HG03457 (cell line): Measurements from ENCODE around the gene CAPNS1.
"Not testable (repeated sequence)": the region's sequence is repeated elsewhere in the genome, so short reads cannot be mapped to it uniquely, and the experiment has no call there.

Source experiments
- ATAC-seq: cut with Tn5 transposase; IDR thresholded peaks from one replicate; pipeline ENCODE4 v1.9.1; 2021; ENCODE audit warnings: moderate number of reproducible peaks; ENCODE audit not compliant: unreplicated experiment

Gene CAPNS1

GRCh38 chr19:36113894-36114720 lies 25.8 kb upstream of the CAPNS1 start:
- peak; percentile 5 for ATAC-seq

- ATAC-seq, result peak; percentile 75
Observed at GRCh38 chr19:36114721-36115452, 25.0 kb upstream of the CAPNS1 start, which contains the start of gene POLR2I. Gene POLR2I, minus strand, starts transcription at chr19:36114875. Its CDS starts 19 bp downstream, at chr19:36114856.

DNA sequence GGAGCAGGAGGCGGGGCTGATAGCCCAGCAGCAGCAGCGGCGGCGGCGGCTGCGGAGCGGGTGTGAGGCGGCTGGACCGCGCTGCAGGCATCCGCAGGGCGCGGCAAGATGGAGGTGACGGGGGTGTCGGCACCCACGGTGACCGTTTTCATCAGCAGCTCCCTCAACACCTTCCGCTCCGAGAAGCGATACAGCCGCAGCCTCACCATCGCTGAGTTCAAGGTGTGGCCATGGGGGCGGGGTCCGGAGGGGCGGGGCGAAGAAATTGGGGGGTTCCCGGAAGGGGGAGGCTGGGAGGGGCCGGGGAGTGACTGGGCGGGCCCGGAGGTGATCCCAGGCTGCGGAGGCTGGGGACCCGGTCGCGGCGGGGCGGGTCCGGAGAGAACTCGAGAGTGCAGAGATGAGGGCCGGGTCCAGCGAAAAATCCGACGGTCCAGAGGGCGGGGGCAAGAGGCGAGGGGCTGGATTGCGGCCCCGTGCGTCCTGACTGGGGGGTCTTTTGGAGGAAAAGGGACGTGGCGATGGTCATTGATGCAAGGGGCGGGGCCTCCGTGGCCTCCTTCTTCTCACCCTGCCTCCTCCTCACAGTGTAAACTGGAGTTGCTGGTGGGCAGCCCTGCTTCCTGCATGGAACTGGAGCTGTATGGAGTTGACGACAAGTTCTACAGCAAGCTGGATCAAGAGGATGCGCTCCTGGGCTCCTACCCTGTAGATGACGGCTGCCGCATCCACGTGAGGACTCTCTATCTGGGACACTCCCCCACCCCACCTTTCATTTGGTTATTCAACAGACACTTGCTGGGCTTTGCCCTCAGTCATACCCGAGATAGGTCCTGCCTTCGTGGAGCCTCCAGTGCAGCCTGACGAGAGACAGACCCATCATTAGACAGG lies 24.2 kb upstream of the CAPNS1 start, which contains the start of gene TBCB:
Gene TBCB (plus strand): TSS at position 16 of the 891 bp plus-strand sequence. CDS start 93 bp downstream, at position 109.
- ATAC-seq, result no peak

DNA sequence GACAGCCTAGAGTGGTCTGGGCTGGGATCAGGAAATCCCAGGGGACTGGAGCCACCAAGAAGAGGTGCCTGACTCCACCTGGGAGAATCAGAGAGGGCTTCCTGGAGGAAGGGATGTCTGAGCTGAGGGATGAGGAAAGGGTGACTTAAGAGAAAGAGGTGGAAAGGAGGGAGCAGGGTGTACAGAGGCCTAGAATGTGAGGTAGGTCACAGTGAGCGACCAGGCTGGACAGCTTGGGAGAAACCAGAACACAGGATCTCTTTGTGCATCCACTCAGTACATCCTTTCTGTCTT lies 23.6 kb upstream of the CAPNS1 start:
- no peak for ATAC-seq

DNA sequence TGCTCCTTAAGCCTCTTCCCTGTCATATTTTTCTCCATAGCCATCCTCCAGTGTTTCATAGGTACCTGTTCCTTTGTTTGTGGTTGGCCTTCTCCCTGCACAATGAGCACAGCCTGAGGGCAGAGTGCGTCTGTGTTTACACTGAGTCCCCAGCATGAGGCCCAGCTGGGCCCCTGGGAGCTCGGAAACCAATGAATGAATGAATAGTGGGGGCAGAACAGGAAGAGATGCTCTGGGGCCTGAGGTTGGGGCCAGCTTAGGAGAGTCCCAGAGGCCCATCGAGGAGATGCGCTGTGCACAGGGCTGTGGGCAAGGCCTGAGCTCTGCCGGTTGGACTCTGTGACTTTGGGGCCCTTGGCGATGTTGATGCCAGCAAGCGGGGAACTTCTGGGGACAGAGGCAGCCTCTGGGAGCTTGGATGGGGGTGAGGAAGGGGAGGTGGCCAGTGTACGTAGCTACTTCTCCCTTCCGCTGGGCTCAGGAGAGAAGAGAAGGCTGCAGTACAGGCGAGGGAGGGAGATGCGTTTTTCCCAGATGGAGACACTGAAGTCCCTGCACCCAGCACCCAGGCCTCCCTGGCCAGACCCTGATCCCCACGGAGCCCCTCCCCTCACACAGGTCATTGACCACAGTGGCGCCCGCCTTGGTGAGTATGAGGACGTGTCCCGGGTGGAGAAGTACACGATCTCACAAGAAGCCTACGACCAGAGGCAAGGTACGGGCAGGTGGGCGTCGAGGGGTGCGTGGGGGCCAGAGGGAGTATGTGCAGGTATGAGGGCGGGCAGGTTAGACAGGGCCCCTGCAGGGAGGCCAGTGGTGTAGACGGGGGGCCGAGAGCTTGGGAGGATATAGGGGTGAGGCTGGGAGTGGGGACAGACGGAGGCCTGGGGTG lies 19.5 kb upstream of the CAPNS1 start:
- ATAC-seq, result no peak

- ATAC-seq, result no peak
Observed at GRCh38 chr19:36120984-36121358, 18.9 kb upstream of the CAPNS1 start.

GRCh38 chr19:36121486-36122124 lies 18.3 kb upstream of the CAPNS1 start:
- ATAC-seq, result no peak

- ATAC-seq, result no peak
Observed at GRCh38 chr19:36125557-36125956, 14.3 kb upstream of the CAPNS1 start.

DNA sequence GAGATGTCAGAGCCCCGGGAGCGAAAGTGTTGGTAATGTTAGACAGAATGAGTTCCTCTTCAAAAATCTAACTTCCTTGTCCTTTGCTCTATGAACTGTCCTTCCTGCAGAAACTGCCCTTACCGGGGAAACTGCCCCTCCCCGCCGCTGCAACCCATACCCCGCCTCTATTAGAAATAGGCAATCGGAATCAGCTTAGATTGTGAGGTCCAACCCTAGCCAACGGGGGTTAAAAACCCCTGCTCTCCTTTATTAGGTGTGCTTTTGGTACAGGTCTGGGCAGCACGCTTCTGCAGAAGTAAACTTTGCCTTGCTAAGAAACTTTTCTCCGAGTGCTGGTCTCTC lies 11.5 kb upstream of the CAPNS1 start:
- no peak for ATAC-seq

GRCh38 chr19:36131221-36131620 lies 8.6 kb upstream of the CAPNS1 start:
- not testable (repeated sequence) for ATAC-seq

DNA sequence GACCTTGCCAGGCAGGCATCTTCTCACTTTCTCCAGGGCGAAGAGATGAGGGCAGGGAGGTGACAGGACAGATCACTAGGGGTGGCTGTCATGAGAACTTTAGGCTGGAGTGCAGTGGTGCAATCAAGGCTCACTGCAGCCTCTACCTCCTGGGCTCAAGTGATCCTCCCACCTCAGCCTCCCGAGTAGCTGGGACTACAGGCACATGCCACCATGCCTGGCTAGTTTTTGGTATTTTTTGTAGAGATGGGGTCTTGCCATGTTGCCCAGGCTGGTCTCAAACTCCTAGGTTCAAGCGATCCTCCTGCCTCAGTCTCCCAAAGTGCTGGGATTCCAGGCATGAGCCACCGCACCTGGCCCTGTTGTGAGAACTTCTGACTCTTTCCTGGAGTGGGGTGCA lies 5.0 kb upstream of the CAPNS1 start:
- not testable (repeated sequence) for ATAC-seq

GRCh38 chr19:36136964-36137686 lies 2.7 kb upstream of the CAPNS1 start:
- ATAC-seq, result no peak

- ATAC-seq, result no peak
Observed at GRCh38 chr19:36139120-36139472, 770 bp upstream of the CAPNS1 start.

DNA sequence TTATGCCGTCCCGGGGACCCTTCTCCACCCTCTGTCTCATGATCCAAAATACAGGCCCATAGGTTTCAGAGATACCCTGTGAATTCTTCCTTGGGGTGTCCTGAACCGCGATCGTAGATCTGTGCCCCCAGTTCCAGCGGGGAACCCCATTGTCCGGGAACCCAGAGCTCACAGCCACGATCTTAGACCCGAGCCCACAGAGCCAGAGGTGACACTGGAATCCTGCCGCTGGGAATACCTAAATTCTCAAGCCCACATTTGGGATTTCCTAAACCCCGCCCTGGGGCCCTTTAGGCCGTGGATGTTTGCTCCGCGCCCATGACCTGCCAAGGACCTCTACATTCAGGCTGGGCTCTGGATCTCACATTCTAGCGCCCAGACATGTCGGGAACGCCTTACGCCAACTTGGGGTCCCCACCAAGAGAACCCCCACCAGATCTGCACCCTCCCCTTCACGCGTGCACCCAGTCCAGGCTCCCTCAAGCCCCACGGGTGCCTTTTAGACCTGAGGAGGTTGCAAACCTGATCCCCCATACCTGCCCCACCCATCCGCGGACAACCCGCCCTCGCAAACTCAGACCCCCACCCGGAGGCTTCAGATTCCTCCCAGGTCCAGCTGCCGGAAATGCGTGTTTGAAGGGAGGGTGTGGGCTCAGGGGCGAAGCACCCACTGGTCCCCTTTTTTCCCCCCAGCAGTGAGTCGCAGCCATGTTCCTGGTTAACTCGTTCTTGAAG lies 605 bp downstream of the CAPNS1 start:
- ATAC-seq, result no peak

DNA sequence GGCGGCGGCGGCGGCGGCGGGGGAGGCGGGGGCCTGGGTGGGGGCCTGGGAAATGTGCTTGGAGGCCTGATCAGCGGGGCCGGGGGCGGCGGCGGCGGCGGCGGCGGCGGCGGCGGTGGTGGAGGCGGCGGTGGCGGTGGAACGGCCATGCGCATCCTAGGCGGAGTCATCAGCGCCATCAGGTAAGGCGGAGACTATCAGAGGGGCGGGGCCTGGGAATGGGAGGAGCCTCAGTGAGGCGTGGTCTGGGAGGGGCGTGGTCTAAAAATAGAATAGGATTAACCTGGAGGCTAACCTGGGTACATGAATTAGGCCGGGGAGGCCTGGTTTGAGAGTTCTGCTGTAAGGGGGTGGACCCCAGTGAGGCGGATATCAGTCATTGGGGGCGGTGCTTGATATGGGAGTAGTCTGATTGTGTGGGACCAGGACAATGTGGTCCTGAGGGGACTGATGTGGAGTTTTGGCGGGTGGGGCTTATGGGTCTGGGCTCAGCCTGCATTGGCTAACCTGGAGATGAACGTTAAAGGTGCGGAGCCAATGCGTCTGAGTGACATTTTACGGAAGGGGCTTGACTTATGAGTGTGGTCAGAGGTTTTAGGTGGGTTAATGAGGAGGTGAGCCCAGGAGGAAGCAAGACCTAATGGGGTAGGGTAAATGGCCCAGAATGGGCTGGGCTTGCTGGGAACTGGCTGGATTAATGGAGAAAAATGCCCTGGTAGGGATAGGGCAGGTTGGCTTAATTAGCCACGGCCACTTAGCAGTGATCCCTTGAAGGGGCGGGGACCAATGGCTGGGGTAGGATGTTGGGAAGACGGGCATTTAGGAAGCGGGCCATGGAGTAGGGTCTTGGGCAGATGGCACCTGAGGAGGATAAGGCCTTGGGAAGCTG lies 1.4 kb downstream of the CAPNS1 start:
- peak; percentile 38 for ATAC-seq

- no peak for ATAC-seq
Observed at GRCh38 chr19:36142046-36142445, 2.2 kb downstream of the CAPNS1 start.

DNA sequence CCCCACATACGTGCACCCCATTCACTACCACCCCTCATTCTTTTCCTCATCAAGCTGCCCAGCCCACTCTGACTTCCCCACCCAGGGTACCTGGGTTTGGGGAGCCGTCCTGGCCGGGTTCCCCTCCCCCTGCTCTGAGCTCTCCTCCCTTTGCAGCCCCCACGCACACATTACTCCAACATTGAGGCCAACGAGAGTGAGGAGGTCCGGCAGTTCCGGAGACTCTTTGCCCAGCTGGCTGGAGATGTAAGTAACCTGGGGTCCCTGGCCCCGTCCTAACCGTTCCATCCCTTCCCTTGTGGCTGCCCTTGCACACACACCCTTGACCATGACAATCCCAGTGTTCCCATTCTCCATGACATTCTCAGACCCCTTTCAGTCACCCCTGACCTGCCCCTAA lies 2.6 kb downstream of the CAPNS1 start:
- no peak for ATAC-seq

GRCh38 chr19:36144624-36145023 lies 4.8 kb downstream of the CAPNS1 start:
- ATAC-seq, result no peak
